ELR (cell line): ENCODE measurements around the gene PCSK5.
"Not testable (repeated sequence)": the region's sequence is repeated elsewhere in the genome, so short reads cannot be mapped to it uniquely, and the experiment has no call there.

Experiments used
- DNase-seq: peaks from one replicate; pipeline ENCODE4 v3.0.0-alpha.2; 2015; ENCODE audit warnings: low read depth

PCSK5 gene

GRCh38 chr9:76314321-76314720 lies 423.8 kb downstream of the PCSK5 start:
- DNase-seq: no peak

GRCh38 chr9:76316069-76316468 lies 425.6 kb downstream of the PCSK5 start:
- DNase-seq: no peak

GRCh38 chr9:76319466-76319865 lies 429.0 kb downstream of the PCSK5 start:
- not testable (repeated sequence) for DNase-seq

GRCh38 chr9:76321195-76321828 lies 430.8 kb downstream of the PCSK5 start:
- DNase-seq: peak; percentile 54

GRCh38 chr9:76322810-76323209 lies 432.3 kb downstream of the PCSK5 start:
- no peak for DNase-seq

- no peak for DNase-seq
These were observed 433.0 kb downstream of the PCSK5 start for GRCh38 chr9:76323490-76323889.

- DNase-seq: not testable (repeated sequence)
These were observed 433.6 kb downstream of the PCSK5 start for GRCh38 chr9:76324030-76324429.

GRCh38 chr9:76330034-76330433 lies 439.6 kb downstream of the PCSK5 start:
- no peak for DNase-seq

GRCh38 chr9:76333388-76333787 lies 442.9 kb downstream of the PCSK5 start:
- no peak for DNase-seq

- no peak for DNase-seq
These were observed 443.5 kb downstream of the PCSK5 start for GRCh38 chr9:76333964-76334363.

GRCh38 chr9:76336027-76336426 lies 445.6 kb downstream of the PCSK5 start:
- DNase-seq: no peak

- DNase-seq: no peak
These were observed 447.9 kb downstream of the PCSK5 start for GRCh38 chr9:76338418-76338817.

- DNase-seq: no peak
These were observed 451.1 kb downstream of the PCSK5 start for GRCh38 chr9:76341616-76342015.

GRCh38 chr9:76342201-76342600 lies 451.7 kb downstream of the PCSK5 start:
- DNase-seq: no peak

- no peak for DNase-seq
These were observed 452.4 kb downstream of the PCSK5 start for GRCh38 chr9:76342858-76343257.

- no peak for DNase-seq
These were observed 459.4 kb downstream of the PCSK5 start for GRCh38 chr9:76349865-76350264.

- DNase-seq: no peak
These were observed 460.5 kb downstream of the PCSK5 start for GRCh38 chr9:76351006-76351405.

GRCh38 chr9:76352026-76352620 lies 461.6 kb downstream of the PCSK5 start:
- DNase-seq: no peak

GRCh38 chr9:76353280-76353679 lies 462.8 kb downstream of the PCSK5 start:
- DNase-seq: peak; percentile 16

GRCh38 chr9:76354221-76354620 lies 463.7 kb downstream of the PCSK5 start:
- DNase-seq: no peak

GRCh38 chr9:76355886-76356285 lies 465.4 kb downstream of the PCSK5 start:
- no peak for DNase-seq

GRCh38 chr9:76357555-76357954 lies 467.1 kb downstream of the PCSK5 start:
- DNase-seq: no peak

GRCh38 chr9:76358628-76359280 lies 468.3 kb downstream of the PCSK5 start:
- no peak for DNase-seq

GRCh38 chr9:76359365-76359764 lies 468.9 kb downstream of the PCSK5 start:
- no peak for DNase-seq
